Thoracic aorta (tissue), 2 donors: ENCODE data around the gene SLC22A5. TPM values are rescaled to one million over a fixed set of nuclear protein-coding genes. Genes with fewer than 3 reads are reported as not detected.

ENCODE experiments used
- ATAC-seq: fragments of 150-250 bp; one replicate; pipeline ENCODE4 v1.8.0; 2017; ENCODE audit warnings: low read depth; ENCODE audit not compliant: insufficient number of reproducible peaks, low FRiP score
- DNase-seq: peaks from one replicate; pipeline ENCODE4 v3.0.0-alpha.2; 2020; ENCODE audit warnings: low spot score
- H3K27ac ChIP-seq, 2 donors: fragments of 200-600 bp; sonication (generic); 1 replicate in 1 of 2; 2 replicates in 1 of 2; pipeline ENCODE4 v1.5.1; 2016; ENCODE audit warnings: mild to moderate bottlenecking in 2 of 2, moderate library complexity in 2 of 2
- H3K27me3 ChIP-seq: fragments of 200-600 bp; sonication (generic); replicated peaks from 2 replicates; pipeline ENCODE4 v1.6.0; 2016; ENCODE audit warnings: mild to moderate bottlenecking; ENCODE audit not compliant: insufficient read depth
- H3K36me3 ChIP-seq: fragments of 200-600 bp; sonication (generic); one replicate; pipeline ENCODE4 v1.5.1; 2016
- H3K4me1 ChIP-seq, 2 donors: fragments of 200-600 bp; sonication (generic); 1 replicate in 1 of 2; 2 replicates in 1 of 2; pipeline versions ENCODE4 v1.5.1 to v1.6.0; 2016; ENCODE audit warnings: low read depth in 2 of 2, mild to moderate bottlenecking in 1 of 2; ENCODE audit not compliant: control insufficient read depth in 1 of 2
- H3K4me3 ChIP-seq: fragments of 200-600 bp; sonication (generic); 2 replicates; pipeline ENCODE4 v1.5.1; 2016; ENCODE audit warnings: mild to moderate bottlenecking
- H3K9me3 ChIP-seq: fragments of 200-600 bp; sonication (generic); 2 replicates; pipeline ENCODE4 v1.5.1; 2016
- CTCF ChIP-seq: fragments of 200-600 bp; sonication (generic); IDR thresholded peaks from one replicate; pipeline ENCODE4 v1.5.1; 2019; ENCODE audit warnings: antibody characterized with exemption
- total RNA-seq, 2 donors: library from RNA; depleted of rRNA; stranded (reverse); fragments of >200 nt; gene quantifications; one replicate each; pipeline versions ENCODE4 v1.1.0 to v1.2.3, GENCODE V29; 2016

The SLC22A5 gene
- total RNA-seq, 2 donors from 2014 or later: 24.9 to 30.8 TPM

GRCh38 chr5:132417889-132418485 lies 48.5 kb downstream of the SLC22A5 start:
- H3K4me1 ChIP-seq: peaks cover 82 to 99% of the 10 kb centered on the region in 2 donors
- peak overlapping the region; percentile 61 to 91 for H3K27ac ChIP-seq
- no peaks in the 10 kb centered on the region for H3K9me3 ChIP-seq
- DNase-seq: no peak
- no peaks in the 10 kb centered on the region for H3K36me3 ChIP-seq
- no peaks in the 10 kb centered on the region for H3K27me3 ChIP-seq
- no peak for ATAC-seq
- no peak for TF ChIP-seq CTCF
- no peak overlapping the region for H3K4me3 ChIP-seq

- H3K27ac ChIP-seq: peak overlapping the region; percentile 33 to 73
- no peak for DNase-seq
These were observed 49.4 kb downstream of the SLC22A5 start for GRCh38 chr5:132418881-132419280.

GRCh38 chr5:132419502-132420468 lies 50.3 kb downstream of the SLC22A5 start:
- peak; percentile 79 for TF ChIP-seq CTCF
- peak overlapping the region; percentile 38 for H3K4me3 ChIP-seq
- ATAC-seq (no peak), DNase-seq (no peak)
- H3K4me1 ChIP-seq: peaks cover 78 to 96% of the 10 kb centered on the region in 2 donors
- no peaks in the 10 kb centered on the region for H3K27me3 ChIP-seq
- H3K36me3 ChIP-seq: no peaks in the 10 kb centered on the region
- H3K27ac ChIP-seq: peak overlapping the region; percentile 73 to 74
- no peaks in the 10 kb centered on the region for H3K9me3 ChIP-seq

More at GRCh38 chr5:132418881-132419280, 49.4 kb downstream of the SLC22A5 start:
- Histone ChIP-seq H3K4me1 (peaks cover 80 to 99% of the 10 kb centered on the region in 2 donors), H3K4me3 (no peak overlapping the region), H3K36me3 (no peaks in the 10 kb centered on the region), H3K27me3 (no peaks in the 10 kb centered on the region), H3K9me3 (no peaks in the 10 kb centered on the region)
- no peak for ATAC-seq
- no peak for TF ChIP-seq CTCF

- Histone ChIP-seq H3K36me3 (no peaks in the 10 kb centered on the region), H3K27ac (peak overlapping the region; percentile 73 to 74), H3K4me3 (peak overlapping the region; percentile 12), H3K4me1 (peaks cover 79 to 97% of the 10 kb centered on the region in 2 donors), H3K27me3 (no peaks in the 10 kb centered on the region), H3K9me3 (no peaks in the 10 kb centered on the region)
- no peak for TF ChIP-seq CTCF
- no peak for ATAC-seq
- DNase-seq: no peak
These were observed 51.3 kb downstream of the SLC22A5 start for GRCh38 chr5:132420706-132421272.

- Histone ChIP-seq H3K4me1 (peaks cover 81 to 97% of the 10 kb centered on the region in 2 donors), H3K9me3 (no peaks in the 10 kb centered on the region), H3K4me3 (peak overlapping the region; percentile 12), H3K27ac (peak overlapping the region; percentile 73 to 74), H3K27me3 (no peaks in the 10 kb centered on the region), H3K36me3 (no peaks in the 10 kb centered on the region)
- TF ChIP-seq CTCF: no peak
- DNase-seq (no peak), ATAC-seq (no peak)
These were observed 52.0 kb downstream of the SLC22A5 start for GRCh38 chr5:132421462-132421861.
